Occipital lobe (tissue), 1 donor: ENCODE measurements around the gene ACTL10. TPM values are rescaled to one million over a fixed set of nuclear protein-coding genes. Genes with fewer than 3 reads are reported as not detected.

Source experiments
- total RNA-seq: library from RNA; depleted of rRNA; stranded (reverse); fragments of >200 nt; gene quantifications from one replicate; pipeline ENCODE4 v1.2.3, GENCODE V29; 2014

ACTL10 gene
- total RNA-seq, 1 donor from 2014 or later: 1.1 TPM

Other genes starting within 250 kb of the ACTL10 start
- gene SNTA1, start 223.2 kb upstream of the ACTL10 start, total RNA-seq: 15.6 TPM
- 24.3 TPM for gene CBFA2T2, start 176.8 kb upstream of the ACTL10 start, total RNA-seq
- not detected for gene C20orf144, start 4.6 kb upstream of the ACTL10 start, total RNA-seq
- 27.8 TPM for gene NECAB3, start 7.5 kb downstream of the ACTL10 start, total RNA-seq
- gene E2F1, start 19.4 kb downstream of the ACTL10 start, total RNA-seq: 2.2 TPM
- gene PXMP4, start 53.4 kb downstream of the ACTL10 start, total RNA-seq: 12.5 TPM
- gene ZNF341, start 65.1 kb downstream of the ACTL10 start, total RNA-seq: 2.7 TPM
- 26.4 TPM for gene CHMP4B, start 144.4 kb downstream of the ACTL10 start, total RNA-seq